Colonic mucosa (tissue), 4 donors: ENCODE data around the gene CBX5. TPM values are rescaled to one million over a fixed set of nuclear protein-coding genes. Genes with fewer than 3 reads are reported as not detected.

ENCODE experiments used
- DNase-seq: peaks from one replicate; pipeline ENCODE4 v3.0.0-alpha.2; 2020
- H3K27ac ChIP-seq: fragments of 200-600 bp; one replicate; pipeline ENCODE4 v1.8.0; 2021
- H3K27me3 ChIP-seq: fragments of 200-600 bp; one replicate; pipeline ENCODE4 v1.8.0; 2021
- H3K36me3 ChIP-seq: fragments of 200-600 bp; one replicate; pipeline ENCODE4 v1.8.0; 2021
- H3K4me1 ChIP-seq: fragments of 200-600 bp; one replicate; pipeline ENCODE4 v1.8.0; 2021; ENCODE audit warnings: mild to moderate bottlenecking
- H3K4me3 ChIP-seq: fragments of 200-600 bp; one replicate; pipeline ENCODE4 v1.8.0; 2021
- H3K9ac ChIP-seq, 2 donors: one replicate each; pipeline ENCODE4 v1.7.0; 2013; ENCODE audit warnings: control low read depth in 2 of 2, low read depth in 2 of 2, low read length in 2 of 2
- H3K9me3 ChIP-seq: fragments of 200-600 bp; one replicate; pipeline ENCODE4 v1.8.0; 2021
- CTCF ChIP-seq: fragments of 200-600 bp; IDR thresholded peaks from one replicate; pipeline ENCODE4 v1.8.0; 2022; ENCODE audit warnings: antibody characterized with exemption, mild to moderate bottlenecking
- intact Hi-C: fragments of 100-400 bp; cut with DNase I; formaldehyde crosslinking; loops from one replicate; pipeline ENCODE4 v1.14.1; 2022
- total RNA-seq, 2 donors: library from RNA; stranded (reverse); fragmentation: NEBNext Ultra II Directional in 1 of 2; extraction: Animal tissue kit (Norgen Biotek cat#: 25700) in 1 of 2; gene quantifications; one replicate each; pipeline ENCODE4 v1.2.1, GENCODE V29; 2021
- donor health status: healthy.
- donor health status: DM: no; HTN: no; CAD: no.
- donor health status: DM: no; HTN: no; CAD: no.

CBX5 gene
- total RNA-seq, 2 donors from 2014 or later, result 49.3 to 77.5 TPM

- no peaks in the 10 kb centered on the region for H3K4me1 ChIP-seq
- no peak for TF ChIP-seq CTCF
- DNase-seq, result no peak
- no peaks in the 10 kb centered on the region for H3K9me3 ChIP-seq
- H3K4me3 ChIP-seq, result no peak overlapping the region
- no peaks in the 10 kb centered on the region for H3K36me3 ChIP-seq
- intact Hi-C loops, result loop anchor here (5.0 kb wide), 2 partner anchors 32 to 67 kb away; partner anchors contain the start of genes COPZ1 and GPR84
- H3K27ac ChIP-seq, result no peak overlapping the region
- no peak overlapping the region for H3K9ac ChIP-seq
- no peaks in the 10 kb centered on the region for H3K27me3 ChIP-seq
Observed at GRCh38 chr12:54294953-54295566, 15.1 kb upstream of the CBX5 start.

- H3K27me3 ChIP-seq, result no peaks in the 10 kb centered on the region
- no peaks in the 10 kb centered on the region for H3K9me3 ChIP-seq
- DNase-seq, result peak; percentile 85
- H3K27ac ChIP-seq, result no peak overlapping the region
- no peak overlapping the region for H3K4me3 ChIP-seq
- no peaks in the 10 kb centered on the region for H3K36me3 ChIP-seq
- H3K9ac ChIP-seq, result no peak overlapping the region
- H3K4me1 ChIP-seq, result no peaks in the 10 kb centered on the region
- intact Hi-C loops, result loop anchor here (5.0 kb wide), 2 partner anchors 33 to 68 kb away; partner anchors contain the start of genes COPZ1 and GPR84
- TF ChIP-seq CTCF, result peak; percentile 75
Observed at GRCh38 chr12:54294152-54294952, 14.4 kb upstream of the CBX5 start.

- Histone ChIP-seq H3K4me1 (no peaks in the 10 kb centered on the region), H3K9ac (no peak overlapping the region), H3K9me3 (no peaks in the 10 kb centered on the region), H3K27me3 (no peaks in the 10 kb centered on the region), H3K27ac (no peak overlapping the region), H3K36me3 (no peaks in the 10 kb centered on the region), H3K4me3 (no peak overlapping the region)
- no peak for DNase-seq
- intact Hi-C loops, result loop anchor here (5.0 kb wide), 2 partner anchors 34 to 69 kb away; partner anchors contain the start of genes COPZ1 and GPR84
- TF ChIP-seq CTCF, result no peak
Observed at GRCh38 chr12:54292931-54293241, 13.0 kb upstream of the CBX5 start.

- H3K27ac ChIP-seq, result no peak overlapping the region
- DNase-seq, result no peak
- no peaks in the 10 kb centered on the region for H3K4me1 ChIP-seq
- H3K9me3 ChIP-seq, result no peaks in the 10 kb centered on the region
- H3K36me3 ChIP-seq, result no peaks in the 10 kb centered on the region
- no peak for TF ChIP-seq CTCF
- no peak overlapping the region for H3K4me3 ChIP-seq
- no peaks in the 10 kb centered on the region for H3K27me3 ChIP-seq
- intact Hi-C loops, result loop anchor here (5.0 kb wide), 2 partner anchors 35 to 70 kb away; partner anchors contain the start of genes COPZ1 and GPR84
- no peak overlapping the region for H3K9ac ChIP-seq
Observed at GRCh38 chr12:54292083-54292930, 12.4 kb upstream of the CBX5 start.
